Central memory CD4-positive, alpha-beta T cell (primary cell): Measurements from ENCODE around the gene UPK1A.
"Not testable (repeated sequence)": the region's sequence is repeated elsewhere in the genome, so short reads cannot be mapped to it uniquely, and the experiment has no call there.

Experiments used
- DNase-seq: peaks from one replicate; pipeline ENCODE4 v3.0.0; 2022

Gene UPK1A

GRCh38 chr19:35644987-35645679 is 21.2 kb upstream of the UPK1A start:
- DNase-seq = peak; percentile 52

DNA sequence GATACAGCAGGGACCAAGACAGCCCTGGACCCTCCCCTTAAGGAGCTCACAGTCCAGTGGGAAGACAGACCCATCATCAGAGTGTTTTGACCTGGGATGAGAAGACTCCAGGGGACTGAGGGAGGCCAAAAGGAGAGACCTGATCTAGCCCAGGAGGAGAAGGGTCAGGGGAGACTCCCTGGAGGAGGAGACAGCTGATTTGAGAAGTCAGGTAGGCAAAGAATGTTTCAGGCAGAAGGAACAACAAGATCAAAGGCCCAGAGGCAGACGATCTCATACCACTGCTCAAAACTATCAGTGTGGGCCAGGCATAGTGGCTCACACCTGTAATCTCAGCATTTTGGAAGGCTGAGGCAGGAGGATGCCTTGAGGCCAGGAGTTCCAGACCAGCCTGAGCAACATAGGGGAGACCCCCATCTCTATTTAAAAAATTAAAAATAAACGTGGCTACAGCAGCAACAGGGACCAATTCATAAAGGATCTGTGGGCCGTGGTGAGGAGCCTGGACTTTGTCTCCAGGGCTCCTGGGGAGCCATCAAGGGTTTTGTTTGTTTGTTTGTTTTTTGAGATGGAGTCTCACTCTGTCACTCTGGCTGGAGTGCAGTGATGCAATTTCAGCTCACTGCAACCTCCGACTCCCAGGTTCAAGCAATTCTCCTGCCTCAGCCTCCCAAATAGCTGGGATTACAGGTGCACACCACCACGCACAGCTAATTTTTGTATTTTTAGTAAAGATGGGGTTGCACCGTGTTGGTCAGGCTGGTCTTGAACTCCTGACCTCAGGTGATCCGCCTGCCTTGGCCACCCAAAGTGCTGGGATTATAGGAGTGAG is 20.4 kb upstream of the UPK1A start:
- DNase-seq = no peak

DNA sequence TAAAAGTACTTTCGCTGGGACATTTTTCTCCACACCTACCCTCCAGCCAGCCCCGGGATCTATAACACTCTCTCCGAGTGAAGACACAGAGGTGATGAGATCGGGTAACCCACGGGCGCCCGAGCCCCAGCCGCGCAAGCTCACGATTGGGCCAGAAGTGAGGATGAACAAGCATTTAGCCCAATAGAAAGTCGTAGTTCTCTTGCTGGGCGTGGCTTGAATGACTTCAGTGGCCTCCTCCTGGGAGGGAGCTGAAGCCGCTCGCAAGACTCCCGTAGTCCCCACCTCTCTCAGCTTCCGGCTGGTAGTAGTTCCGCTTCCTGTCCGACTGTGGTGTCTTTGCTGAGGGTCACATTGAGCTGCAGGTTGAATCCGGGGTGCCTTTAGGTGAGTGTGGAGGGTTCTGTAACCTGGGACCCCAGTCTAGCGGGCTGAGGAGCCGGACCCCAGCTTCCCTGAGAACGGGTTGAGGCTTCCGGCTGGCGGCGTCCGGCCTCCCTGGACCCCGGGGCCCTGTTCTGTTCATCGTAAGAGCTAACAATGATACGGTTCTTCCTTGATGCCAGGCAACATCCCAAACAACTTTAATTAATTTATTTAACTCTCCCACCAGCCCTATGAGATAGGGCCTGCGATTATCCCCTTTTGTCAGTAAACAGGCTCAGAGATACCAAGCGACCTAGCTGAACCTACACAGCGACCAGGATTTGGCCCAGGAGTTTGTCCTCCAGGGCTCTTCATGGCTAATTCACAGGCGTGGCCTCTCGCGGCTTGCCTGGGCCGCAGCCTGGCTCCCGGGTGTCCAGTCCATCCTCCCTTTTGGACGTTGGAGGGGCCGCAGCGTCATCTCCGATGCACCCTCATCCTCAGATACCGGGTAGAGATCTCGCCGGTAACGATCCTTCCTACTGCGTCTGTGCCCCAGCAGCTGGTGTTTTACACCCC is 18.0 kb upstream of the UPK1A start, which contains the start of gene COX6B1:
COX6B1 (plus strand) TSS at position 307 of the 945 bp plus-strand sequence. CDS start 2,921 bp downstream, outside the sequence.
- peak; percentile 93 for DNase-seq

GRCh38 chr19:35650581-35650980 is 15.7 kb upstream of the UPK1A start:
- DNase-seq = no peak

DNA sequence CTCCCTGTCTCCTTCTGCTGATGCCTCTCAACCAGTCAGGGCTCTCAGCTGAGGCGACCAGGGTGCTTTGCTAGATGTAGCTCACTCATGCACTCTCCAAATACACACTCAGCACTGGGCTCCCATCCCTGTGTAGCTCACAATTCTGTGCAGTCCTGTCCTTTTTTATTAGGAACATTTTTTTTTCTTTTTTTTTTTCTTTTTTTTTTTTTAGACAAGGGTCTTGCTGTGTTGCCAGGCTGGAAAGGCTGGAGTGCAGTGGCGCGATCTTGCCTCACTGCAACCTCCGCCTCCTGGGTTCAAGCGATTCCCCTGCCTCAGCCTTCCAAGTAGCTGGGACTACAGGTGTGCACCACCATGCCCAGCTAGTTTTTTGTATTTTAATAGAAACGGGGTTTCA is 11.5 kb upstream of the UPK1A start:
- not testable (repeated sequence) for DNase-seq

GRCh38 chr19:35655600-35655999 is 10.7 kb upstream of the UPK1A start:
- no peak for DNase-seq

GRCh38 chr19:35656700-35657099 is 9.6 kb upstream of the UPK1A start:
- no peak for DNase-seq

DNA sequence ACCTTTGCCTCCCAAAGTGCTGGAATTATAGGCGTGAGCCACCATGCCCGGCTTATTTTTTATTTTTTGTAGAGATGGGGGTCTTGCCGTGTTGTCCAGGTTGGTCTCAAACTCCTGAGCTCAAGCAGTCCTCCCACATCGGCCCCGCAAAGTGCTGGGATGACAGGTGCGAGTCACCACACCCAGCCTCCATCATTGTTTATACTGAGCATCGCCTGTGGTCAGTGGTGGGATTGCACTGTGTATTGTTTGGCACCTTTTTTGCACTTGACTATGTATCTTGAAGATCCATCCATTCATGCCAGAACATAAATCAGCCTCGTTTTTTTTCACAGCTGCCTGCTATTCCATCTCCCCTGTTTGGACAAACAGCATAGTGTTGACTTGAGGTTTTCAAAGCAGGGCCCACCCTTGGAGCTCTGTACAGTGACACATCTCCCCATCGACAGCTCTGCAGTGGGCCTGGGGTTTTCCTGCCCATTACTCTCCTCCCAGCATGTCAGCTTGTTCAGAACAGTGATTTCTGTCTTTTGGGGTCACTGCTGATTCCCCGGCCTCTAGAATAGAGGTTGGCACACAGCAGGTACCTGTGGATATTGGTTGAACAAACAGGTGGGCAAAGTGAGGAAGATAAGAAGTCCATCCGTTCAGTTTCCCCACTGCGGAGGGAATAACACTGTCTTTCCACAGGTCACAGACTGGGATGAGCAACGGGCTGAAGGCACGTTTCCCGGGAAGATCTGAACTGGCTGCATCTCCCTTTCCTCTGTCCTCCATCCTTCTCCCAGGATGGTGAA is 8.2 kb upstream of the UPK1A start:
- DNase-seq = no peak

DNA sequence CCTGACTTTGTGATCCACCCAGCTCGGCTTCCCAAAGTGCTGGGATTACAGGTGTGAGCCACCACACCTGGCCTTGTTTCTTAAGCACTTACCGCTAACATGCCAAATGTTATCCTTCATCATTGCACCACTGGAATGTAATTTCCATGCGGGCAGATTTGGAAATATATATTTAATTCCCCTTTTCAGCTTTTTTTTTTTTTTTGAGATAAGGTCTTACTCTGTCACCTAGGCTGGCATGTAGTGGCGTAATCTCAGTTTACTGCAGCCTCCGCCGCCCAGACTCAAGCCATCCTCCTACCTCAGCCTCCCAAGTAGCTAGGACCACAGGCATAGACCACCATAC is 4.3 kb upstream of the UPK1A start:
- DNase-seq = no peak

DNA sequence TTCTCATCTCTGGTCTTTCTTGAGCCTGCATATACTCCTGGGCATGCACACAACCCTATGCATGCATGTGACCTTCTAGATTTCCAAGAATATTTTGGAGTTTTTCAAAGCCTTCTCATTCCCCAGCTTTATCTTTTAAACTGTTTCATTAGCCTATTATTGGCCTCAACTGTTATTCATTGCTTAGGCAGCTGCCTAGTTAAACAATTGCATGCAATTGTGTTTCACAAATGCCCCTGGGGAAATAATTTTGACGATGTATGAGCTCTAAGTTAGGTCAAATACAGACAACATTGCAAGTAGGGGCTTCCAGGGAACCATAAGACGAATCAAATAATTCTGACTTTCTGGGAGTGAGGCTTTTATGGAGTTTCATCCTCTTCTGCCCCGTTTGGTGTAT is 2.3 kb upstream of the UPK1A start:
- no peak for DNase-seq

- no peak for DNase-seq
Measured at GRCh38 chr19:35665157-35665556, 1.2 kb upstream of the UPK1A start.

DNA sequence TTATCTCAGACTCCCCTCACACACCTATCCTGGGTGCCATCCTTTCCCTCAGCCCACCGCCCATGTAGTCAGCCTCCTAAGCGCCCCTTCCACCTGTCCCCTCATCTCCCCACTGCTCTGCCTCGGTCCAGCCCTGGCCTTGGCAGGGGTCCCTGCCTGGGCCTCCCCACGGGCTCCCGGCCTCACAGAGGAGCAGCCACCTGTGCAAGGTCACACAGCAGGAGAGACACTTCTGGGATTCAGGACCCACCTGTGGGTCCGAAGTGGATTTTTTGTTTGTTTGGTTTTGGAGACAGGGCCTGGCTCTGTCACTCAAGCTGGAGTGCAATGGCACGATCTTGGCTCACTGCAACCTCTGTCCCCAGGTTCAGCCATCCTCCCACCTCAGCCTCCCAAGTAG is 713 bp upstream of the UPK1A start:
- DNase-seq = no peak

GRCh38 chr19:35669566-35669965 is 3.2 kb downstream of the UPK1A start:
- no peak for DNase-seq

GRCh38 chr19:35669974-35670373 is 3.7 kb downstream of the UPK1A start:
- DNase-seq = no peak

GRCh38 chr19:35670686-35671085 is 4.4 kb downstream of the UPK1A start:
- no peak for DNase-seq

- no peak for DNase-seq
Measured at GRCh38 chr19:35671818-35672217, 5.5 kb downstream of the UPK1A start.

- peak; percentile 29 for DNase-seq
Measured at GRCh38 chr19:35673121-35673804, 6.9 kb downstream of the UPK1A start.

GRCh38 chr19:35675589-35676140 is 9.3 kb downstream of the UPK1A start:
- DNase-seq = no peak

DNA sequence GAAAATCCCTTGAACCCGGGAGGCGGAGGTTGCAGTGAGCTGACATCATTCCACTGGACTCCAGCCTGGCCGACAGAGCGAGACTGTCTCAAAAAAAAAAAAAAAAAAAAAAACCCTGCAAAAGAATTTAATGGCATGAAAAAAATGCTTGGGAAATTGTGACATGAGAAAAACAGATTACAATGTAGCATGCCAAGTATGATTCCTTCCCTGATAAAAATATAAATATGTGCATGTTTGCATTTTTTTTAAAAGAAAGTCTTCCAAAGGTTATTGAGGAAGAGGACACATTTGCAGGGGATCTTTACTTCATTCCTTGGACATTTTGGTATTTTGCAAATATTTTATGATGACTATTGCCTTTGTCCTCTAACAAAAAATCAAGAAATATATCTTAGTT is 23.5 kb downstream of the UPK1A start:
- DNase-seq = no peak

DNA sequence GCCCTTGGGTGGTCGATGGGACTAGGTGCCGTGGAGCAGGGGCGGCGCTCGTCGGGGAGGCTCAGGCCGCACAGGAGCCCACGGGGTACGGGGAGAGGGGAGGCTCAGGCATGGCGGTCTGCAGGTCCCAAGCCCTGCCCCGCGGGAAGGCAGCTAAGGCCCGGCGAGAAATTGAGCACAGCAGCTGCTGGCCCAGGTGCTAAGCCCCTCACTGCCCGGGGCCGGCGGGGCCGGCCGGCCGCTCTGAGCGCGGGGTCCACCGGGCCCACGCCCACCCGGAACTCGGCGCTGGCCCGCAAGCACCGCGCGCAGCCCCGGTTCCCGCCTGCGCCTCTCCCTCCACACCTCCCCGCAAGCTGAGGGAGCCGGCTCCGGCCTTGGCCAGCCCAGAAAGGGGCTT is 24.8 kb downstream of the UPK1A start:
- not testable (repeated sequence) for DNase-seq

GRCh38 chr19:35692010-35692409 is 25.7 kb downstream of the UPK1A start:
- no peak for DNase-seq
